H1 (cell line): Measurements from ENCODE around the gene CHDH. TPM values are rescaled to one million over a fixed set of nuclear protein-coding genes. Genes with fewer than 3 reads are reported as not detected.

Experiments used
- SP2 ChIP-seq: IDR thresholded peaks from 2 replicates; pipeline ENCODE4 v1.6.1; 2012; ENCODE audit warnings: mild to moderate bottlenecking, low read length, inconsistent platforms
- polyA plus RNA-seq, 7 experiments: library from polyadenylated mRNA; depleted of rRNA in 3 of 7; stranded (reverse) in 5 of 7; unstranded in 2 of 7; fragments of >200 nt in 5 of 7; fragments of 200-250 nt in 2 of 7; gene quantifications; 1 replicate in 5 of 7; 2 replicates in 1 of 7; 4 replicates in 1 of 7; pipeline versions ENCODE4 v1.2.1 to v1.2.3, GENCODE V29; 2011 to 2013; ENCODE audit warnings: missing spikeins in 2 of 7, mixed read lengths in 2 of 7
- total RNA-seq: library from RNA; stranded (reverse); fragmentation: NEBNext Ultra II Directional; extraction: Animal tissue kit (Norgen Biotek cat#: 25700); gene quantifications from 2 replicates; pipeline ENCODE4 v1.2.1, GENCODE V29; 2021
- TF ChIP-seq, protein P1 (sequence below), 3 experiments: IDR thresholded peaks; 1 replicate in 2 of 3; 2 replicates in 1 of 3; pipeline versions ENCODE4 v1.5.1 to v1.6.1; 2011; ENCODE audit warnings: low read length in 3 of 3, mild to moderate bottlenecking in 3 of 3, inconsistent platforms in 2 of 3, low read depth in 1 of 3, moderate library complexity in 1 of 3; ENCODE audit not compliant: insufficient read depth in 1 of 3; ENCODE audit errors: control extremely low read depth in 1 of 3

Gene CHDH
- total and polyA plus RNA-seq, 2 of the 8 experiments (the other 6 are each of a cell fraction or from before 2014, with no cell fraction given) = 4.9 to 10.3 TPM

DNA sequence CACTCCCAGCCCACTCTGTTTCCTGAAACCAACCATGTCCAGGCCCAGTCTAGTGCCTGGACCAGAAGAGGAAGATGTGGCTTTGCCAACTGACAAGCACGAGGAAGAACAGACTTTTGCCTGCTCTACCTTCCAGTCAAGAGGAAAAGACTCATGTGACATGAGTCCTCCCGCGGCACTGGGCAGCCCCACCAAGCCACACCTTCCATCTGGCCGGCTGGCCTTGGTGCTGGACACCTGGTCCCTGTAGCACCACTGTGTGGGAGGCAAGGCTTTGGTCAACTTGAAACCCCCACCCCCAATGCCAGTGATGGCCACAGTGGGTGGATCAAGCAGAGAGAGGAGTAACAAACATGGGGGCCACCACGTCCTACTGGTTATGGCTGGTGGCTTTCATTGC lies 12.5 kb downstream of the CHDH start (continued):
- TF ChIP-seq, protein P1, sequence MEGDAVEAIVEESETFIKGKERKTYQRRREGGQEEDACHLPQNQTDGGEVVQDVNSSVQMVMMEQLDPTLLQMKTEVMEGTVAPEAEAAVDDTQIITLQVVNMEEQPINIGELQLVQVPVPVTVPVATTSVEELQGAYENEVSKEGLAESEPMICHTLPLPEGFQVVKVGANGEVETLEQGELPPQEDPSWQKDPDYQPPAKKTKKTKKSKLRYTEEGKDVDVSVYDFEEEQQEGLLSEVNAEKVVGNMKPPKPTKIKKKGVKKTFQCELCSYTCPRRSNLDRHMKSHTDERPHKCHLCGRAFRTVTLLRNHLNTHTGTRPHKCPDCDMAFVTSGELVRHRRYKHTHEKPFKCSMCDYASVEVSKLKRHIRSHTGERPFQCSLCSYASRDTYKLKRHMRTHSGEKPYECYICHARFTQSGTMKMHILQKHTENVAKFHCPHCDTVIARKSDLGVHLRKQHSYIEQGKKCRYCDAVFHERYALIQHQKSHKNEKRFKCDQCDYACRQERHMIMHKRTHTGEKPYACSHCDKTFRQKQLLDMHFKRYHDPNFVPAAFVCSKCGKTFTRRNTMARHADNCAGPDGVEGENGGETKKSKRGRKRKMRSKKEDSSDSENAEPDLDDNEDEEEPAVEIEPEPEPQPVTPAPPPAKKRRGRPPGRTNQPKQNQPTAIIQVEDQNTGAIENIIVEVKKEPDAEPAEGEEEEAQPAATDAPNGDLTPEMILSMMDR (IDR thresholded peaks at IDR 0.05; ENCODE audit: control extremely low read depth in 1 of 3, insufficient read depth in 1 of 3, low read depth in 1 of 3, low read length in 3 of 3) = no peak
- no peak for TF ChIP-seq SP2
- TF ChIP-seq, all 59 proteins: peak for 0
